ENCODE results near the gene NCAM1. TPM values are rescaled to one million over a fixed set of nuclear protein-coding genes. Genes with fewer than 3 reads are reported as not detected.

The NCAM1 gene
- total and polyA plus RNA-seq, 2 donors (not counting 3 experiments of a cell fraction or from before 2014, with no cell fraction given): 0.03 TPM; not detected in 1

DNA sequence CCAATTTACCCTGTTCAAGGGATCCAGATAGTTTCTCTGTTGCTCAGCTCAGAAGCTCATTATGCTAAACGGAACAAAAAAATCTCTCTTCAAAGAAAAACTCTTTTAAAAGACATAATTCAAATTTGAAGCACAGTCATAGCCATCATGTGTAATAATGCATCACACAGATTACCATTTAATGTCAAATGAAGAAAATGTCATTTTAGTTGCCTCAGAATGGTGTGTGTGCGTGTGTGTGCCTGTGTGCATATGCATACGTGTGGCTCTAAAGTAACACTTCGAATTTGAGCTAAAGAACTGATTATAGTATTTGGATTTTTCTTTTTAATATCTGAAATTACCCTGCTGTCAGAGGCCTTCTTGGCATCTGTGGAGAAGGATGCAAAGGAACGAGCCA lies 363.0 kb downstream of the NCAM1 start:
- Histone ChIP-seq H3K27ac (ENCODE audit: insufficient read depth, low read depth, low read length) (no peak overlapping the region), H3K79me2 (ENCODE audit: control insufficient read depth, insufficient read depth, low read length) (no peaks in the 10 kb centered on the region), H3K4me1 (ENCODE audit: control insufficient read depth, extremely low read depth, insufficient read depth, low read length) (no peaks in the 10 kb centered on the region), H3K4me3 (replicated peaks in 1 of 3; ENCODE audit: insufficient read depth in 1 of 3, low read depth in 1 of 3, low read length in 3 of 3) (no peak overlapping the region), H3K36me3 (ENCODE audit: control insufficient read depth in 2 of 2, extremely low read depth in 1 of 2, insufficient read depth in 2 of 2, low read length in 2 of 2) (no peaks in the 10 kb centered on the region), H4K20me1 (replicated peaks; ENCODE audit: control insufficient read depth, extremely low read depth, insufficient read depth, low read length) (no peaks in the 10 kb centered on the region), H3K9me3 (replicated peaks; ENCODE audit: control insufficient read depth, insufficient read depth, low read length) (no peaks in the 10 kb centered on the region), H3K27me3 (ENCODE audit: control insufficient read depth in 2 of 2, insufficient read depth in 2 of 2, low read length in 2 of 2) (no peaks in the 10 kb centered on the region), H3K9me1 (replicated peaks; ENCODE audit: control insufficient read depth, extremely low read depth, insufficient read depth, low read length) (no peaks in the 10 kb centered on the region), H3K4me2 (ENCODE audit: insufficient read depth, low read length) (no peak overlapping the region), H3K9ac (replicated peaks; ENCODE audit: extremely low read depth, insufficient read depth, low read length) (no peak overlapping the region), H2AFZ (ENCODE audit: low read depth, low read length) (no peak overlapping the region)
- no TSS peak for BruUV-seq (replicated peaks)
- ChIA-PET POLR2A (no interaction called here), CTCF (no interaction called here)
- FAIRE-seq (no peak), DNase-seq (ENCODE audit: low read depth, low spot score) (no peak)
- dilution Hi-C loops (cut with MboI; ENCODE audit: extremely low pct_ligation_motif_present, low sequenced_read_pairs) (no loop called here), intact Hi-C loops (cut with micrococcal nuclease) (no loop called here)
- no peak for TF ChIP-seq EZH2 (IDR thresholded peaks at IDR 0.05; ENCODE audit: borderline replicate concordance, low read depth, low read length, severe bottlenecking)
- no peak for TF ChIP-seq FOS (IDR thresholded peaks at IDR 0.05; ENCODE audit: borderline replicate concordance, insufficient read depth, low read length)
- no peak for TF ChIP-seq POLR2AphosphoS5 (IDR thresholded peaks at IDR 0.05; ENCODE audit: insufficient read depth, low read depth, low read length)
- no peak for TF ChIP-seq POLR2A (IDR thresholded peaks at IDR 0.05; ENCODE audit: low read depth, low read length)
- TF ChIP-seq, protein P1, sequence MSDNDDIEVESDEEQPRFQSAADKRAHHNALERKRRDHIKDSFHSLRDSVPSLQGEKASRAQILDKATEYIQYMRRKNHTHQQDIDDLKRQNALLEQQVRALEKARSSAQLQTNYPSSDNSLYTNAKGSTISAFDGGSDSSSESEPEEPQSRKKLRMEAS (IDR thresholded peaks at IDR 0.05; ENCODE audit: insufficient read depth, insufficient read length): no peak
- no peak for TF ChIP-seq JUN (IDR thresholded peaks at IDR 0.05; ENCODE audit: borderline replicate concordance, insufficient read depth, insufficient read length, low read depth)
- TF ChIP-seq, protein P2, sequence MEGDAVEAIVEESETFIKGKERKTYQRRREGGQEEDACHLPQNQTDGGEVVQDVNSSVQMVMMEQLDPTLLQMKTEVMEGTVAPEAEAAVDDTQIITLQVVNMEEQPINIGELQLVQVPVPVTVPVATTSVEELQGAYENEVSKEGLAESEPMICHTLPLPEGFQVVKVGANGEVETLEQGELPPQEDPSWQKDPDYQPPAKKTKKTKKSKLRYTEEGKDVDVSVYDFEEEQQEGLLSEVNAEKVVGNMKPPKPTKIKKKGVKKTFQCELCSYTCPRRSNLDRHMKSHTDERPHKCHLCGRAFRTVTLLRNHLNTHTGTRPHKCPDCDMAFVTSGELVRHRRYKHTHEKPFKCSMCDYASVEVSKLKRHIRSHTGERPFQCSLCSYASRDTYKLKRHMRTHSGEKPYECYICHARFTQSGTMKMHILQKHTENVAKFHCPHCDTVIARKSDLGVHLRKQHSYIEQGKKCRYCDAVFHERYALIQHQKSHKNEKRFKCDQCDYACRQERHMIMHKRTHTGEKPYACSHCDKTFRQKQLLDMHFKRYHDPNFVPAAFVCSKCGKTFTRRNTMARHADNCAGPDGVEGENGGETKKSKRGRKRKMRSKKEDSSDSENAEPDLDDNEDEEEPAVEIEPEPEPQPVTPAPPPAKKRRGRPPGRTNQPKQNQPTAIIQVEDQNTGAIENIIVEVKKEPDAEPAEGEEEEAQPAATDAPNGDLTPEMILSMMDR (IDR thresholded peaks at IDR 0.05; ENCODE audit: extremely low read depth in 1 of 2, insufficient read depth in 1 of 2, low read depth in 1 of 2, low read length in 2 of 2): no peak
- no peak for TF ChIP-seq GATA2 (IDR thresholded peaks at IDR 0.05; ENCODE audit: insufficient read depth, insufficient read length, low read depth, low read length)
- TF ChIP-seq MYC (IDR thresholded peaks at IDR 0.05; ENCODE audit: low read depth, low read length): no peak

Small RNA genes within 50 kb of the gene (small RNA-seq; reads per million reads assigned to genes)
- not detected for gene RNU7-187P (ENCODE audit: insufficient read depth, insufficient read length, low read depth, low replicate concordance)

Data from endothelial cell of umbilical vein (primary cell).